Mammary epithelial cell (primary cell): ENCODE measurements around the gene KNCN.

ENCODE experiments used
- CTCF ChIP-seq, 2 donors: IDR thresholded peaks in 1 of 2; conservative IDR thresholded peaks in 1 of 2; 2 replicates each; pipeline ENCODE4 v1.5.1; 2011 to 2012; ENCODE audit warnings: inconsistent platforms in 2 of 2, low read length in 2 of 2, mild to moderate bottlenecking in 2 of 2, control low read depth in 1 of 2, low read depth in 1 of 2; ENCODE audit not compliant: insufficient read depth in 1 of 2; ENCODE audit errors: extremely low read depth in 1 of 2
- EZH2 ChIP-seq: IDR thresholded peaks from 2 replicates; pipeline ENCODE4 v1.6.1; 2012; ENCODE audit warnings: low read length, inconsistent platforms, borderline replicate concordance

GRCh38 chr1:46510998-46511365 lies 40.5 kb downstream of the KNCN start:
- no peak for TF ChIP-seq EZH2
- TF ChIP-seq CTCF (conservative IDR thresholded peaks at IDR 0.05 in 1 of 2, IDR thresholded peaks at IDR 0.05 in 1 of 2; ENCODE audit: extremely low read depth in 1 of 2, insufficient read depth in 1 of 2, low read depth in 1 of 2, low read length in 2 of 2), result no peak
